A549 (cell line): Measurements from ENCODE around the gene GRAMD1A. TPM values are rescaled to one million over a fixed set of nuclear protein-coding genes. Genes with fewer than 3 reads are reported as not detected.

Experiments used
- ATAC-seq, 2 experiments: fragments of 200-7000 bp in 1 of 2; fragments of >200 bp in 1 of 2; cut with Nextera tagmentation in 1 of 2; cut with Tn5 transposase in 1 of 2; 3 replicates each; pipeline versions ENCODE4 v1.8.0 to v1.9.1; 2018 to 2020; ENCODE audit warnings: mild to moderate bottlenecking in 1 of 2, moderate library complexity in 1 of 2
- CTCF ChIA-PET: fragments of 300-600 bp; sonication (Branson Sonifier 250); formaldehyde crosslinking; extraction: SDS; loops from one replicate; lab custom pipeline; 2021; ENCODE audit warnings: antibody characterized with exemption, inconsistent platforms; lab: Yijun Ruan, JAX
- POLR2A ChIA-PET: fragments of 350-600 bp; formaldehyde crosslinking; extraction: SDS; loops from one replicate; lab custom pipeline; 2021; ENCODE audit warnings: antibody characterized with exemption, inconsistent platforms; lab: Yijun Ruan, JAX
- DNase-seq, 2 experiments: peaks; one replicate each; pipeline versions ENCODE4 v3.0.0 to v3.0.0-alpha.2; 2011 to 2016; ENCODE audit warnings: low read depth in 1 of 2, low spot score in 1 of 2
- FAIRE-seq: peaks from 2 replicates; lab custom pipeline; 2011; peaks lifted over from hg19 to GRCh38; lab: Jason Lieb, UNC
- H3K27ac ChIP-seq, 2 experiments: fragments of >200 bp; sonication (Bioruptor Twin); formaldehyde crosslinking; 3 replicates each; pipeline ENCODE4 v1.5.1; 2016 to 2017
- H3K4me1 ChIP-seq: fragments of >200 bp; sonication (Bioruptor Twin); formaldehyde crosslinking; 3 replicates; pipeline ENCODE4 v1.6.1; 2016
- H3K4me2 ChIP-seq: fragments of >200 bp; sonication (Bioruptor Twin); formaldehyde crosslinking; 3 replicates; pipeline ENCODE4 v1.6.1; 2016
- H3K4me3 ChIP-seq: fragments of >200 bp; sonication (Bioruptor Twin); formaldehyde crosslinking; 3 replicates; pipeline ENCODE4 v1.5.1; 2016
- H3K9me3 ChIP-seq: fragments of >200 bp; sonication (Bioruptor Twin); formaldehyde crosslinking; 3 replicates; pipeline ENCODE4 v1.6.1; 2016
- CBX2 ChIP-seq: fragments of 200-600 bp; sonication (generic); IDR thresholded peaks from 2 replicates; pipeline ENCODE4 v1.6.1; 2016; ENCODE audit warnings: low read depth, mild to moderate bottlenecking, borderline replicate concordance
- CEBPB ChIP-seq, 2 experiments: fragments of >200 bp in 1 of 2; sonication (Bioruptor Twin) in 1 of 2; formaldehyde crosslinking in 1 of 2; IDR thresholded peaks; 2 replicates each; pipeline ENCODE4 v1.6.1; 2012 to 2016
- EP300 ChIP-seq, 2 experiments: fragments of >200 bp; sonication (Bioruptor Twin); formaldehyde crosslinking; IDR thresholded peaks; 2 replicates in 1 of 2; 3 replicates in 1 of 2; pipeline ENCODE4 v1.6.1; 2016 to 2017
- FOSB ChIP-seq: fragments of 250-450 bp; sonication (Bioruptor Pico); IDR thresholded peaks from 2 replicates; pipeline ENCODE4 v1.5.0; 2020; ENCODE audit warnings: mild to moderate bottlenecking, moderate library complexity
- FOSL2 ChIP-seq, 2 experiments: fragments of 450-650 bp in 1 of 2; fragments of >200 bp in 1 of 2; sonication (Bioruptor Twin) in 1 of 2; formaldehyde crosslinking; IDR thresholded peaks; 2 replicates each; pipeline versions ENCODE4 v1.5.0 to v1.6.1; 2016 to 2020; ENCODE audit warnings: mild to moderate bottlenecking in 1 of 2, moderate library complexity in 1 of 2
- HOXA7 ChIP-seq: fragments of 250-450 bp; sonication (Bioruptor Pico); IDR thresholded peaks from 2 replicates; pipeline ENCODE4 v1.5.0; 2020; ENCODE audit warnings: mild to moderate bottlenecking, moderate library complexity
- HOXB13 ChIP-seq: fragments of 250-450 bp; sonication (Bioruptor Pico); IDR thresholded peaks from 2 replicates; pipeline ENCODE4 v1.5.0; 2020; ENCODE audit warnings: low read depth, mild to moderate bottlenecking, moderate library complexity
- KDM1A ChIP-seq: fragments of 200-600 bp; sonication (generic); IDR thresholded peaks from 2 replicates; pipeline ENCODE4 v1.6.1; 2016; ENCODE audit warnings: low read depth, mild to moderate bottlenecking
- KDM5A ChIP-seq: fragments of 200-600 bp; sonication (generic); IDR thresholded peaks from 2 replicates; pipeline ENCODE4 v1.6.1; 2016; ENCODE audit warnings: antibody characterized with exemption, mild to moderate bottlenecking
- MAFK ChIP-seq: fragments of 450-650 bp; IDR thresholded peaks from 2 replicates; pipeline ENCODE4 v1.6.1; 2014; ENCODE audit not compliant: partially characterized antibody
- NFE2L2 ChIP-seq: fragments of 150-350 bp; conservative IDR thresholded peaks from 2 replicates; pipeline ENCODE4 v1.6.1; 2014; ENCODE audit warnings: low read length
- PHF8 ChIP-seq: fragments of 200-600 bp; sonication (generic); IDR thresholded peaks from 2 replicates; pipeline ENCODE4 v1.6.1; 2016; ENCODE audit warnings: low read depth, mild to moderate bottlenecking, antibody characterized with exemption, moderate library complexity, borderline replicate concordance
- RAD21 ChIP-seq, 2 experiments: fragments of >200 bp in 1 of 2; sonication (Bioruptor Twin) in 1 of 2; formaldehyde crosslinking in 1 of 2; IDR thresholded peaks in 1 of 2; conservative IDR thresholded peaks in 1 of 2; 2 replicates in 1 of 2; 3 replicates in 1 of 2; pipeline ENCODE4 v1.6.1; 2012 to 2018; ENCODE audit warnings: inconsistent platforms in 1 of 2
- REST ChIP-seq: fragments of 200-600 bp; sonication (generic); IDR thresholded peaks from 2 replicates; pipeline ENCODE4 v1.6.1; 2016; ENCODE audit warnings: antibody characterized with exemption, mild to moderate bottlenecking, moderate library complexity
- RFX5 ChIP-seq: fragments of 450-650 bp; IDR thresholded peaks from 2 replicates; pipeline ENCODE4 v1.7.1; 2014; ENCODE audit warnings: antibody characterized with exemption, mild to moderate bottlenecking, moderate library complexity
- RNF2 ChIP-seq: fragments of 200-600 bp; sonication (generic); IDR thresholded peaks from 2 replicates; pipeline ENCODE4 v1.6.1; 2016; ENCODE audit warnings: low read depth, mild to moderate bottlenecking, antibody characterized with exemption, moderate library complexity, borderline replicate concordance
- SMC3 ChIP-seq: fragments of >200 bp; sonication (Bioruptor Twin); formaldehyde crosslinking; IDR thresholded peaks from 3 replicates; pipeline ENCODE4 v1.6.1; 2018; ENCODE audit warnings: inconsistent platforms
- TP53 ChIP-seq: fragments of 250-450 bp; sonication (Bioruptor Pico); IDR thresholded peaks from 2 replicates; pipeline ENCODE4 v1.5.0; 2021; ENCODE audit warnings: mild to moderate bottlenecking, moderate library complexity
- ZC3H11A ChIP-seq: fragments of 450-650 bp; IDR thresholded peaks from 2 replicates; pipeline ENCODE4 v1.6.1; 2014; ENCODE audit warnings: antibody characterized with exemption, mild to moderate bottlenecking
- WGBS: methylation state at CpG from one replicate; pipeline ENCODE4 v1.1.6; 2017; ENCODE audit errors: missing lambda C conversion rate; 5-methylcytosine and 5-hydroxymethylcytosine counted together
- polyA plus RNA-seq, 4 experiments: library from polyadenylated mRNA; depleted of rRNA in 3 of 4; stranded (reverse); fragments of >200 nt; fragmentation: RNase III in 1 of 4; extraction: RNeasy Plus Mini Kit Qiagen cat#74134 plus additional on column Dnase treatment in 1 of 4; gene quantifications; 2 replicates in 3 of 4; 3 replicates in 1 of 4; pipeline ENCODE4 v1.2.3, GENCODE V29; 2011 to 2017
- TF ChIP-seq, protein P1 (sequence below): fragments of 250-450 bp; sonication (Bioruptor Pico); IDR thresholded peaks from 2 replicates; pipeline ENCODE4 v1.5.0; 2020; ENCODE audit warnings: low read depth, mild to moderate bottlenecking, moderate library complexity
- TF ChIP-seq, protein P2 (sequence below): fragments of >200 bp; sonication (Bioruptor Twin); formaldehyde crosslinking; IDR thresholded peaks from 3 replicates; pipeline ENCODE4 v1.5.1; 2016
- TF ChIP-seq, protein P3 (sequence below): IDR thresholded peaks from 2 replicates; pipeline ENCODE4 v1.6.1; 2012

Gene GRAMD1A
- polyA plus RNA-seq, 2 of the 4 experiments (the other 2 are of a cell fraction): 128 to 184 TPM

DNA sequence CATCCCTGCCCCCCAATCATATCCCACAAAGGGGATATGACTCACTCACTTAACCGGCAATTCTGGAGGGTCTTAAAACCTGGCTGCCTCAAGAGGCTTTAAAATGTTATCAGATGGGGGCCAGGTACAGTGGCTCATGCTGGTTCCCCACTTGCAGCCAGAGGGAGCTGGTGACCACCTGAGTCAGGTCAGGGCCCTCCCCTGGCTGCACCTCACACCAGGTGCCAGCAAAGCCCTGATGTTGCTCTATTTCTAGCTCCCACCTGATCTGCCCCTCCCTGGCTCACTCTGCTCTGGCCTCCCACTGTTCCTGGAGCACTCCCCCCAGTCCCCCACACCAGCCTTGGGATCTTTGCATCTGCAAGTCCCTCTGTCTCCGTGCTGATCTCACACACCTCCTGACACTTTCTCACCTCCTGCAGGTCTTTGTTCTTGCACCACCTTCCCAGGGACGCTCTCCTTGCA, 55.6 kb downstream of the GRAMD1A start:
- Histone ChIP-seq H3K4me2 (no peak overlapping the region), H3K9me3 (no peaks in the 10 kb centered on the region), H3K27ac (no peak overlapping the region), H3K4me3 (no peak overlapping the region), H3K4me1 (peaks cover 7% of the 10 kb centered on the region; the same call in 1 of the 3 replicates)
- FAIRE-seq: peak; percentile 63
- ATAC-seq: peak; percentile 78 to 86
- TF ChIP-seq SMC3 (peak; percentile 32; the same call in 2 of the 3 replicates), RFX5 (no peak), REST (no peak), KDM5A (no peak), HOXB13 (CRISPR knock-in tag) (no peak), NFE2L2 (no peak), FOSL2 (IDR thresholded peaks at IDR 0.05) (no peak), FOSL2 (CRISPR knock-in tag; IDR thresholded peaks at IDR 0.05) (no peak), EP300 (IDR thresholded peaks at IDR 0.05) (no peak), RAD21 (conservative IDR thresholded peaks at IDR 0.05 in 1 of 2, IDR thresholded peaks at IDR 0.05 in 1 of 2) (peak; percentile 45 to 51; a peak in 3 of 5 replicates)
- TF ChIP-seq, protein P1, sequence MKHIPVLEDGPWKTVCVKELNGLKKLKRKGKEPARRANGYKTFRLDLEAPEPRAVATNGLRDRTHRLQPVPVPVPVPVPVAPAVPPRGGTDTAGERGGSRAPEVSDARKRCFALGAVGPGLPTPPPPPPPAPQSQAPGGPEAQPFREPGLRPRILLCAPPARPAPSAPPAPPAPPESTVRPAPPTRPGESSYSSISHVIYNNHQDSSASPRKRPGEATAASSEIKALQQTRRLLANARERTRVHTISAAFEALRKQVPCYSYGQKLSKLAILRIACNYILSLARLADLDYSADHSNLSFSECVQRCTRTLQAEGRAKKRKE: no peak
- TF ChIP-seq, protein P2, sequence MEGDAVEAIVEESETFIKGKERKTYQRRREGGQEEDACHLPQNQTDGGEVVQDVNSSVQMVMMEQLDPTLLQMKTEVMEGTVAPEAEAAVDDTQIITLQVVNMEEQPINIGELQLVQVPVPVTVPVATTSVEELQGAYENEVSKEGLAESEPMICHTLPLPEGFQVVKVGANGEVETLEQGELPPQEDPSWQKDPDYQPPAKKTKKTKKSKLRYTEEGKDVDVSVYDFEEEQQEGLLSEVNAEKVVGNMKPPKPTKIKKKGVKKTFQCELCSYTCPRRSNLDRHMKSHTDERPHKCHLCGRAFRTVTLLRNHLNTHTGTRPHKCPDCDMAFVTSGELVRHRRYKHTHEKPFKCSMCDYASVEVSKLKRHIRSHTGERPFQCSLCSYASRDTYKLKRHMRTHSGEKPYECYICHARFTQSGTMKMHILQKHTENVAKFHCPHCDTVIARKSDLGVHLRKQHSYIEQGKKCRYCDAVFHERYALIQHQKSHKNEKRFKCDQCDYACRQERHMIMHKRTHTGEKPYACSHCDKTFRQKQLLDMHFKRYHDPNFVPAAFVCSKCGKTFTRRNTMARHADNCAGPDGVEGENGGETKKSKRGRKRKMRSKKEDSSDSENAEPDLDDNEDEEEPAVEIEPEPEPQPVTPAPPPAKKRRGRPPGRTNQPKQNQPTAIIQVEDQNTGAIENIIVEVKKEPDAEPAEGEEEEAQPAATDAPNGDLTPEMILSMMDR: peak; percentile 45
- WGBS: 28% methylated on average over 3 of the region's 3 CpGs
- CTCF ChIA-PET: interaction anchor here (0.5 to 18.1 kb wide), 28 partner anchors 4 to 98 kb away, joined by 3 to 374 read pairs (median 4); partner anchors contain the start of genes FXYD3, HPN and LGI4
- DNase-seq: peak in 1 of 2 experiments; percentile 51
- POLR2A ChIA-PET: no interaction called here

DNA sequence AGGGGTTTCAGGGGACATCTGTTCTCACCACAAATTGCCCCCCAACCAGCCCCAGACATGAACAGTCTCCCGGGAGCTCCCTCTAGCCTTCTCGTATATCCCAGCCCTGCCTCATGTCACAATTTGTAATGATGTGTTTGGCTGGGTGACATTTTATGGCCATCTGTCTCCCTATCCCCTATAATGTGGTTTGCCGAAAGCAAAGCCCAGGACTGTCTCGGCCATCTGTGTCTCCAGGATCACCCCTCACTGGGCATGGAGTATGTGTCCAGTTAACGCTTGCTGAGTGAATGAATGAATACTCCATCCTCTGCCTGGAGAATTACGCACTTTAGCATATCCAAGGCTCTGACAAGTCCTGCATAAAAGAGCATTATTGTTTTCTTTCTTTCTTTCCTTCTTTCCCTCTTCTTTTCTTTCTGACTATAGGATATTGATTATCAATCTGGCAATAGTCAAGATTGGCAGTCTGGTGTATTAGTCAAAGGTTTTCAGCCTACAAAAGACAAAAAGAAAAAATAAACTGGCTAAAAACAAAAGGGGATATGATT, 56.5 kb downstream of the GRAMD1A start:
- FAIRE-seq (peak; percentile 97), ATAC-seq (no peak), DNase-seq (no peak)
- TF ChIP-seq CEBPB (IDR thresholded peaks at IDR 0.05) (no peak), FOSL2 (IDR thresholded peaks at IDR 0.05) (no peak), FOSL2 (CRISPR knock-in tag; IDR thresholded peaks at IDR 0.05) (no peak), RNF2 (no peak), FOSB (CRISPR knock-in tag) (no peak), ZC3H11A (no peak), RFX5 (no peak), PHF8 (no peak), MAFK (no peak), HOXA7 (CRISPR knock-in tag) (no peak), EP300 (IDR thresholded peaks at IDR 0.05) (no peak), TP53 (no peak), RAD21 (conservative IDR thresholded peaks at IDR 0.05 in 1 of 2, IDR thresholded peaks at IDR 0.05 in 1 of 2) (no peak), CBX2 (no peak), KDM1A (no peak)
- TF ChIP-seq, protein P2: no peak
- TF ChIP-seq, protein P3, sequence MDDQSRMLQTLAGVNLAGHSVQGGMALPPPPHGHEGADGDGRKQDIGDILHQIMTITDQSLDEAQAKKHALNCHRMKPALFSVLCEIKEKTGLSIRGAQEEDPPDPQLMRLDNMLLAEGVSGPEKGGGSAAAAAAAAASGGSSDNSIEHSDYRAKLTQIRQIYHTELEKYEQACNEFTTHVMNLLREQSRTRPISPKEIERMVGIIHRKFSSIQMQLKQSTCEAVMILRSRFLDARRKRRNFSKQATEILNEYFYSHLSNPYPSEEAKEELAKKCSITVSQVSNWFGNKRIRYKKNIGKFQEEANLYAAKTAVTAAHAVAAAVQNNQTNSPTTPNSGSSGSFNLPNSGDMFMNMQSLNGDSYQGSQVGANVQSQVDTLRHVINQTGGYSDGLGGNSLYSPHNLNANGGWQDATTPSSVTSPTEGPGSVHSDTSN: no peak
- Histone ChIP-seq H3K4me2 (no peak overlapping the region), H3K9me3 (no peaks in the 10 kb centered on the region), H3K27ac (no peak overlapping the region), H3K4me1 (peaks cover 7% of the 10 kb centered on the region; the same call in 1 of the 3 replicates), H3K4me3 (no peak overlapping the region)
- ChIA-PET POLR2A (interaction anchor here (0.6 kb wide), 1 partner anchor 161 kb away, joined by 6 read pairs; no protein-coding TSS in a partner anchor), CTCF (interaction anchor here (1.1 to 18.1 kb wide), 17 partner anchors 3 to 85 kb away, joined by 3 to 374 read pairs (median 7); partner anchors contain the start of genes FXYD3, HPN and LGI4)
- 51% methylated on average over 6 of the region's 6 CpGs for WGBS
